GM23338 (cell line): ENCODE measurements around the gene MOK.

ENCODE experiments used
- CREB1 ChIP-seq: fragments of 250-450 bp; sonication (Bioruptor Pico); IDR thresholded peaks from 2 replicates; pipeline ENCODE4 v1.5.0; 2020; ENCODE audit warnings: low read depth, mild to moderate bottlenecking, moderate library complexity
- EZH2 ChIP-seq: fragments of 200-600 bp; sonication (generic); IDR thresholded peaks from one replicate; pipeline ENCODE4 v1.8.0; 2017; ENCODE audit warnings: antibody characterized with exemption, mild to moderate bottlenecking, low read depth; ENCODE audit not compliant: unreplicated experiment
- EZH2phosphoT487 ChIP-seq: fragments of 200-600 bp; sonication (generic); IDR thresholded peaks from one replicate; pipeline ENCODE4 v1.8.1; 2018; ENCODE audit warnings: antibody characterized with exemption; ENCODE audit not compliant: unreplicated experiment
- POLR2AphosphoS5 ChIP-seq: IDR thresholded peaks from 2 replicates; pipeline ENCODE4 v1.6.1; 2016; ENCODE audit warnings: antibody characterized with exemption, low read depth
- REST ChIP-seq: IDR thresholded peaks from one replicate; pipeline ENCODE4 v1.6.1; 2018; ENCODE audit warnings: antibody characterized with exemption; ENCODE audit not compliant: unreplicated experiment
- STAT1 ChIP-seq: IDR thresholded peaks from one replicate; pipeline ENCODE4 v1.6.1; 2016; ENCODE audit warnings: antibody characterized with exemption; ENCODE audit not compliant: unreplicated experiment
- TF ChIP-seq, protein P1 (sequence below), 2 experiments: fragments of 200-600 bp in 1 of 2; sonication (generic) in 1 of 2; conservative IDR thresholded peaks; 2 replicates each; pipeline versions ENCODE4 v1.5.1 to v1.6.1; 2016 to 2017; ENCODE audit warnings: antibody characterized with exemption in 2 of 2, low read depth in 2 of 2, mild to moderate bottlenecking in 2 of 2, moderate library complexity in 1 of 2
- TF ChIP-seq, protein P2 (sequence below): fragments of 250-450 bp; sonication (Bioruptor Pico); IDR thresholded peaks from 2 replicates; pipeline ENCODE4 v1.5.0; 2020; ENCODE audit warnings: mild to moderate bottlenecking, moderate library complexity
- TF ChIP-seq, protein P3 (sequence below): IDR thresholded peaks from 2 replicates; pipeline ENCODE4 v1.6.1; 2016; ENCODE audit warnings: antibody characterized with exemption

- TF ChIP-seq, protein P1, sequence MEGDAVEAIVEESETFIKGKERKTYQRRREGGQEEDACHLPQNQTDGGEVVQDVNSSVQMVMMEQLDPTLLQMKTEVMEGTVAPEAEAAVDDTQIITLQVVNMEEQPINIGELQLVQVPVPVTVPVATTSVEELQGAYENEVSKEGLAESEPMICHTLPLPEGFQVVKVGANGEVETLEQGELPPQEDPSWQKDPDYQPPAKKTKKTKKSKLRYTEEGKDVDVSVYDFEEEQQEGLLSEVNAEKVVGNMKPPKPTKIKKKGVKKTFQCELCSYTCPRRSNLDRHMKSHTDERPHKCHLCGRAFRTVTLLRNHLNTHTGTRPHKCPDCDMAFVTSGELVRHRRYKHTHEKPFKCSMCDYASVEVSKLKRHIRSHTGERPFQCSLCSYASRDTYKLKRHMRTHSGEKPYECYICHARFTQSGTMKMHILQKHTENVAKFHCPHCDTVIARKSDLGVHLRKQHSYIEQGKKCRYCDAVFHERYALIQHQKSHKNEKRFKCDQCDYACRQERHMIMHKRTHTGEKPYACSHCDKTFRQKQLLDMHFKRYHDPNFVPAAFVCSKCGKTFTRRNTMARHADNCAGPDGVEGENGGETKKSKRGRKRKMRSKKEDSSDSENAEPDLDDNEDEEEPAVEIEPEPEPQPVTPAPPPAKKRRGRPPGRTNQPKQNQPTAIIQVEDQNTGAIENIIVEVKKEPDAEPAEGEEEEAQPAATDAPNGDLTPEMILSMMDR (conservative IDR thresholded peaks at IDR 0.05; ENCODE audit: low read depth in 2 of 2) = no peak
- TF ChIP-seq EZH2 (no peak), POLR2AphosphoS5 (no peak), CREB1 (no peak), REST (no peak), EZH2phosphoT487 (no peak), STAT1 (no peak)
- TF ChIP-seq, protein P2, sequence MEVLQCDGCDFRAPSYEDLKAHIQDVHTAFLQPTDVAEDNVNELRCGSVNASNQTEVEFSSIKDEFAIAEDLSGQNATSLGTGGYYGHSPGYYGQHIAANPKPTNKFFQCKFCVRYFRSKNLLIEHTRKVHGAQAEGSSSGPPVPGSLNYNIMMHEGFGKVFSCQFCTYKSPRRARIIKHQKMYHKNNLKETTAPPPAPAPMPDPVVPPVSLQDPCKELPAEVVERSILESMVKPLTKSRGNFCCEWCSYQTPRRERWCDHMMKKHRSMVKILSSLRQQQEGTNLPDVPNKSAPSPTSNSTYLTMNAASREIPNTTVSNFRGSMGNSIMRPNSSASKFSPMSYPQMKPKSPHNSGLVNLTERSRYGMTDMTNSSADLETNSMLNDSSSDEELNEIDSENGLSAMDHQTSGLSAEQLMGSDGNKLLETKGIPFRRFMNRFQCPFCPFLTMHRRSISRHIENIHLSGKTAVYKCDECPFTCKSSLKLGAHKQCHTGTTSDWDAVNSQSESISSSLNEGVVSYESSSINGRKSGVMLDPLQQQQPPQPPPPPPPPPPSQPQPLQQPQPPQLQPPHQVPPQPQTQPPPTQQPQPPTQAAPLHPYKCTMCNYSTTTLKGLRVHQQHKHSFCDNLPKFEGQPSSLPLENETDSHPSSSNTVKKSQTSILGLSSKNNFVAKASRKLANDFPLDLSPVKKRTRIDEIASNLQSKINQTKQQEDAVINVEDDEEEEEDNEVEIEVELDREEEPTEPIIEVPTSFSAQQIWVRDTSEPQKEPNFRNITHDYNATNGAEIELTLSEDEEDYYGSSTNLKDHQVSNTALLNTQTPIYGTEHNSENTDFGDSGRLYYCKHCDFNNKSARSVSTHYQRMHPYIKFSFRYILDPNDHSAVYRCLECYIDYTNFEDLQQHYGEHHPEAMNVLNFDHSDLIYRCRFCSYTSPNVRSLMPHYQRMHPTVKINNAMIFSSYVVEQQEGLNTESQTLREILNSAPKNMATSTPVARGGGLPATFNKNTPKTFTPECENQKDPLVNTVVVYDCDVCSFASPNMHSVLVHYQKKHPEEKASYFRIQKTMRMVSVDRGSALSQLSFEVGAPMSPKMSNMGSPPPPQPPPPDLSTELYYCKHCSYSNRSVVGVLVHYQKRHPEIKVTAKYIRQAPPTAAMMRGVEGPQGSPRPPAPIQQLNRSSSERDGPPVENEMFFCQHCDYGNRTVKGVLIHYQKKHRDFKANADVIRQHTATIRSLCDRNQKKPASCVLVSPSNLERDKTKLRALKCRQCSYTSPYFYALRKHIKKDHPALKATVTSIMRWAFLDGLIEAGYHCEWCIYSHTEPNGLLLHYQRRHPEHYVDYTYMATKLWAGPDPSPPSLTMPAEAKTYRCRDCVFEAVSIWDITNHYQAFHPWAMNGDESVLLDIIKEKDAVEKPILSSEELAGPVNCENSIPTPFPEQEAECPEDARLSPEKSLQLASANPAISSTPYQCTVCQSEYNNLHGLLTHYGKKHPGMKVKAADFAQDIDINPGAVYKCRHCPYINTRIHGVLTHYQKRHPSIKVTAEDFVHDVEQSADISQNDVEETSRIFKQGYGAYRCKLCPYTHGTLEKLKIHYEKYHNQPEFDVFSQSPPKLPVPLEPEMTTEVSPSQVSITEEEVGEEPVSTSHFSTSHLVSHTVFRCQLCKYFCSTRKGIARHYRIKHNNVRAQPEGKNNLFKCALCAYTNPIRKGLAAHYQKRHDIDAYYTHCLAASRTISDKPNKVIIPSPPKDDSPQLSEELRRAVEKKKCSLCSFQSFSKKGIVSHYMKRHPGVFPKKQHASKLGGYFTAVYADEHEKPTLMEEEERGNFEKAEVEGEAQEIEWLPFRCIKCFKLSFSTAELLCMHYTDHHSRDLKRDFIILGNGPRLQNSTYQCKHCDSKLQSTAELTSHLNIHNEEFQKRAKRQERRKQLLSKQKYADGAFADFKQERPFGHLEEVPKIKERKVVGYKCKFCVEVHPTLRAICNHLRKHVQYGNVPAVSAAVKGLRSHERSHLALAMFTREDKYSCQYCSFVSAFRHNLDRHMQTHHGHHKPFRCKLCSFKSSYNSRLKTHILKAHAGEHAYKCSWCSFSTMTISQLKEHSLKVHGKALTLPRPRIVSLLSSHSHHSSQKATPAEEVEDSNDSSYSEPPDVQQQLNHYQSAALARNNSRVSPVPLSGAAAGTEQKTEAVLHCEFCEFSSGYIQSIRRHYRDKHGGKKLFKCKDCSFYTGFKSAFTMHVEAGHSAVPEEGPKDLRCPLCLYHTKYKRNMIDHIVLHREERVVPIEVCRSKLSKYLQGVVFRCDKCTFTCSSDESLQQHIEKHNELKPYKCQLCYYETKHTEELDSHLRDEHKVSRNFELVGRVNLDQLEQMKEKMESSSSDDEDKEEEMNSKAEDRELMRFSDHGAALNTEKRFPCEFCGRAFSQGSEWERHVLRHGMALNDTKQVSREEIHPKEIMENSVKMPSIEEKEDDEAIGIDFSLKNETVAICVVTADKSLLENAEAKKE (CRISPR knock-in tag) = no peak
- TF ChIP-seq, protein P3, sequence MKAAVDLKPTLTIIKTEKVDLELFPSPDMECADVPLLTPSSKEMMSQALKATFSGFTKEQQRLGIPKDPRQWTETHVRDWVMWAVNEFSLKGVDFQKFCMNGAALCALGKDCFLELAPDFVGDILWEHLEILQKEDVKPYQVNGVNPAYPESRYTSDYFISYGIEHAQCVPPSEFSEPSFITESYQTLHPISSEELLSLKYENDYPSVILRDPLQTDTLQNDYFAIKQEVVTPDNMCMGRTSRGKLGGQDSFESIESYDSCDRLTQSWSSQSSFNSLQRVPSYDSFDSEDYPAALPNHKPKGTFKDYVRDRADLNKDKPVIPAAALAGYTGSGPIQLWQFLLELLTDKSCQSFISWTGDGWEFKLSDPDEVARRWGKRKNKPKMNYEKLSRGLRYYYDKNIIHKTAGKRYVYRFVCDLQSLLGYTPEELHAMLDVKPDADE = no peak
Observed at GRCh38 chr14:102188187-102188586, 116.8 kb downstream of the MOK start.
